WTC11 (cell line): ENCODE data around the gene COX6B2. TPM values are rescaled to one million over a fixed set of nuclear protein-coding genes. Genes with fewer than 3 reads are reported as not detected.

Experiments
- ATAC-seq: fragments of 200-7000 bp; cut with Tn5 transposase; 2 replicates; pipeline ENCODE4 v1.10.0; 2021; ENCODE audit warnings: mild to moderate bottlenecking, moderate library complexity
- CTCF ChIA-PET: fragments of 300-600 bp; sonication (Branson Sonifier 250); formaldehyde crosslinking; loops from one replicate; lab custom pipeline; 2021; ENCODE audit warnings: antibody characterized with exemption; lab: Charles Lee
- POLR2A ChIA-PET: fragments of 350-600 bp; sonication (Branson Sonifier 250); formaldehyde crosslinking; loops from one replicate; lab custom pipeline; 2021; ENCODE audit warnings: antibody characterized with exemption; lab: Charles Lee
- DNase-seq: peaks from one replicate; pipeline ENCODE4 v3.0.0; 2021; ENCODE audit warnings: low spot score
- H3K27ac Mint-ChIP-seq: 2 replicates; pipeline ENCODE4 v1.8.0; 2021; ENCODE audit warnings: mixed read lengths
- H3K27me3 Mint-ChIP-seq: 2 replicates; pipeline ENCODE4 v1.8.0; 2021; ENCODE audit warnings: low read depth, mild to moderate bottlenecking, moderate library complexity, mixed read lengths
- H3K36me3 Mint-ChIP-seq: 2 replicates; pipeline ENCODE4 v1.8.0; 2021; ENCODE audit warnings: mixed read lengths
- H3K4me1 Mint-ChIP-seq: 2 replicates; pipeline ENCODE4 v1.8.0; 2022; ENCODE audit warnings: mixed read lengths
- H3K4me3 Mint-ChIP-seq: 2 replicates; pipeline ENCODE4 v1.8.0; 2021; ENCODE audit warnings: mild to moderate bottlenecking, moderate library complexity, mixed read lengths
- H3K9me3 Mint-ChIP-seq: 2 replicates; pipeline ENCODE4 v1.8.0; 2021; ENCODE audit warnings: mixed read lengths
- ARID4B ChIP-seq: sonication (generic); formaldehyde crosslinking; IDR thresholded peaks from 2 replicates; pipeline ENCODE4 v1.8.0; 2023; ENCODE audit warnings: missing genetic modification reagents, mild to moderate bottlenecking, borderline replicate concordance
- ATF2 ChIP-seq: sonication (generic); formaldehyde crosslinking; IDR thresholded peaks from 2 replicates; pipeline ENCODE4 v1.8.1; 2022; ENCODE audit warnings: low read depth, missing genetic modification reagents, borderline replicate concordance
- ATF6 ChIP-seq: sonication (generic); formaldehyde crosslinking; IDR thresholded peaks from 2 replicates; pipeline ENCODE4 v1.8.1; 2023; ENCODE audit warnings: mild to moderate bottlenecking, missing genetic modification reagents
- CREM ChIP-seq: sonication (generic); formaldehyde crosslinking; IDR thresholded peaks from 2 replicates; pipeline ENCODE4 v1.8.1; 2022; ENCODE audit warnings: mild to moderate bottlenecking, missing genetic modification reagents, moderate library complexity
- FOXJ3 ChIP-seq: sonication (generic); formaldehyde crosslinking; IDR thresholded peaks from 2 replicates; pipeline ENCODE4 v1.9.0; 2021; ENCODE audit warnings: missing genetic modification reagents, mild to moderate bottlenecking, borderline replicate concordance
- IRF1 ChIP-seq: sonication (generic); formaldehyde crosslinking; IDR thresholded peaks from 2 replicates; pipeline ENCODE4 v1.8.0; 2023; ENCODE audit warnings: missing genetic modification reagents
- KAT7 ChIP-seq: sonication (generic); formaldehyde crosslinking; IDR thresholded peaks from 2 replicates; pipeline ENCODE4 v1.8.1; 2023; ENCODE audit warnings: missing genetic modification reagents, mild to moderate bottlenecking, borderline replicate concordance
- NFE2L1 ChIP-seq: sonication (generic); formaldehyde crosslinking; IDR thresholded peaks from 2 replicates; pipeline ENCODE4 v1.8.1; 2023; ENCODE audit warnings: missing genetic modification reagents
- NR1H2 ChIP-seq: sonication (generic); formaldehyde crosslinking; IDR thresholded peaks from 2 replicates; pipeline ENCODE4 v1.9.0; 2021; ENCODE audit warnings: mild to moderate bottlenecking, moderate library complexity, missing genetic modification reagents
- NR3C1 ChIP-seq: sonication (generic); formaldehyde crosslinking; conservative IDR thresholded peaks from 2 replicates; pipeline ENCODE4 v1.8.1; 2023; ENCODE audit warnings: low read depth, mild to moderate bottlenecking, missing genetic modification reagents
- OVOL2 ChIP-seq: fragments of 250-450 bp; sonication (Bioruptor Pico); IDR thresholded peaks from 2 replicates; pipeline ENCODE4 v1.9.0; 2021; ENCODE audit warnings: mild to moderate bottlenecking, borderline replicate concordance
- PRDM15 ChIP-seq: sonication (generic); formaldehyde crosslinking; IDR thresholded peaks from 2 replicates; pipeline ENCODE4 v1.8.0; 2022; ENCODE audit warnings: missing genetic modification reagents
- ZBTB21 ChIP-seq: sonication (generic); formaldehyde crosslinking; IDR thresholded peaks from 2 replicates; pipeline ENCODE4 v1.8.1; 2023; ENCODE audit warnings: mild to moderate bottlenecking, missing genetic modification reagents, borderline replicate concordance
- ZNF219 ChIP-seq: sonication (generic); formaldehyde crosslinking; IDR thresholded peaks from 2 replicates; pipeline ENCODE4 v1.8.0; 2023; ENCODE audit warnings: missing genetic modification reagents, mild to moderate bottlenecking, borderline replicate concordance
- total RNA-seq: library from RNA; stranded (reverse); gene quantifications from 3 replicates; pipeline ENCODE4 v1.2.3, GENCODE V29; 2021

The COX6B2 gene
- total RNA-seq, 1 experiment from 2014 or later: 4.3 TPM

GRCh38 chr19:55389386-55390317, 35.1 kb upstream of the COX6B2 start:
- DNase-seq: no peak
- H3K4me3 Mint-ChIP-seq: peak overlapping the region; percentile 13
- H3K4me1 Mint-ChIP-seq: peaks cover 67% of the 10 kb centered on the region
- CTCF ChIA-PET: interaction anchor here (0.9 to 2.1 kb wide), 4 partner anchors 10 to 63 kb away, joined by 3 to 8 read pairs (median 6); no protein-coding TSS in a partner anchor
- no peaks in the 10 kb centered on the region for H3K27me3 Mint-ChIP-seq
- H3K9me3 Mint-ChIP-seq: no peaks in the 10 kb centered on the region
- ATAC-seq: no peak
- peaks cover 41% of the 10 kb centered on the region for H3K36me3 Mint-ChIP-seq
- peak overlapping the region; percentile 51 for H3K27ac Mint-ChIP-seq
- POLR2A ChIA-PET: interaction anchor here (1.1 to 2.3 kb wide), 3 partner anchors 11 to 50 kb away, joined by 4 to 6 read pairs (median 5); partner anchors contain the start of genes KMT5C and UBE2S
- TF ChIP-seq NR1H2 (CRISPR knock-in tag): no peak
- 0 out of 2 replicates have a peak, but pooled peaks have one; percentile 10 for TF ChIP-seq PRDM15
- 0 out of 2 replicates have a peak, but pooled peaks have one; percentile 55 for TF ChIP-seq IRF1 (CRISPR knock-in tag)
- TF ChIP-seq ZNF219 (CRISPR knock-in tag): 0 out of 2 replicates have a peak, but pooled peaks have one; percentile 15
- peak; percentile 35; the same call in 1 of the 2 replicates for TF ChIP-seq ARID4B (CRISPR knock-in tag)
- no peak for TF ChIP-seq NFE2L1
- no peak for TF ChIP-seq CREM
- TF ChIP-seq NR3C1 (CRISPR knock-in tag): no peak

- Mint-ChIP-seq H3K4me3 (peak overlapping the region; percentile 100), H3K27me3 (peaks cover 5% of the 10 kb centered on the region; the same call in 1 of the 2 replicates), H3K36me3 (peaks cover 41% of the 10 kb centered on the region), H3K4me1 (peaks cover 64% of the 10 kb centered on the region), H3K27ac (no peak overlapping the region), H3K9me3 (no peaks in the 10 kb centered on the region)
- ATAC-seq (no peak), DNase-seq (no peak)
- ChIA-PET POLR2A (interaction anchor here (1.2 to 1.5 kb wide), 2 partner anchors 12 to 20 kb away, joined by 3 to 4 read pairs; partner anchors contain the start of gene UBE2S), CTCF (no interaction called here)
- TF ChIP-seq PRDM15: no peak
- TF ChIP-seq ATF6 (CRISPR knock-in tag): peak; percentile 42; the same call in 1 of the 2 replicates
- TF ChIP-seq FOXJ3 (CRISPR knock-in tag): no peak
- no peak for TF ChIP-seq ATF2 (CRISPR knock-in tag)
- TF ChIP-seq ZBTB21 (CRISPR knock-in tag): no peak
- no peak for TF ChIP-seq OVOL2 (CRISPR knock-in tag)
- no peak for TF ChIP-seq KAT7
Measured at GRCh38 chr19:55387736-55388497, 33.4 kb upstream of the COX6B2 start.
